H1 (cell line): ENCODE data around the gene TMBIM1.

Experiments
- KDM1A ChIP-seq: fragments of 200-600, 300-600 bp; sonication (generic); IDR thresholded peaks from 2 replicates; pipeline ENCODE4 v1.7.1; 2016; ENCODE audit warnings: mild to moderate bottlenecking, low read length, borderline replicate concordance
- MAFK ChIP-seq: IDR thresholded peaks from 2 replicates; pipeline ENCODE4 v1.6.1; 2012; ENCODE audit warnings: low read depth, mild to moderate bottlenecking, improper control_type of control experiment, low read length
- POLR2A ChIP-seq, 2 experiments: IDR thresholded peaks; 1 replicate in 1 of 2; 2 replicates in 1 of 2; pipeline ENCODE4 v1.6.1; 2011; ENCODE audit warnings: low read depth in 2 of 2, low read length in 2 of 2, mild to moderate bottlenecking in 2 of 2; ENCODE audit errors: control extremely low read depth in 1 of 2
- SIRT6 ChIP-seq: IDR thresholded peaks from one replicate; pipeline ENCODE4 v1.7.1; 2012; ENCODE audit warnings: low read length, inconsistent platforms
- TAF1 ChIP-seq: IDR thresholded peaks from 2 replicates; pipeline ENCODE4 v1.6.1; 2011; ENCODE audit warnings: mild to moderate bottlenecking, low read depth, low read length

DNA sequence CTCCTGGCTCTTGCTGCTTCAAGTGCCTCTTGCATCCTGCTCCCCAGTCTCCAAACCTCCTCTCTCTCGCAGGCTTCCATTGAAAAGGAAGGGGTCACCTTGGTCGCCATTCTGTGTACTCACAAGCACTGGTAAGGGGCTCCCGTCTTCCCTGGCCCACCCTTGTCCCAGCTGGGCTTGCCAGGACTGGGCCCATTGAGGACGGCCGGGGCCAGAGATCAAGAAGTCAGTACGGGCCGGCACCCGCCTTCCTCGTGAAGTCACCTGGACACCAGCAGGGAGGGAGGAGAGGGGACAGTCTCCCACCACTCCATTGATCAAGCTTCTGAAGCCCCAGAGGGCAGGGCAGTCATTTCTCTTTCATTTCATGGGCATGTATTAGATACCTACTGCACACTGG lies 48.4 kb upstream of the TMBIM1 start:
- TF ChIP-seq SIRT6 (no peak), TAF1 (no peak), POLR2A (IDR thresholded peaks at IDR 0.05; ENCODE audit: control extremely low read depth in 1 of 2, low read depth in 2 of 2, low read length in 2 of 2) (no peak), MAFK (no peak), KDM1A (no peak)
